ENCODE results near the gene TCEA2.

Gene TCEA2

GRCh38 chr20:64042054-64042781, 20.8 kb upstream of the TCEA2 start:
- Histone ChIP-seq H3K27me3 (replicated peaks) (peaks cover 28% of the 10 kb centered on the region), H3K4me3 (ENCODE audit: low read depth, low read length) (no peak overlapping the region), H3K27ac (no peak overlapping the region), H3K36me3 (replicated peaks) (no peaks in the 10 kb centered on the region)
- DNase-seq, result no peak
- no peak for TF ChIP-seq CTCF (IDR thresholded peaks at IDR 0.05; ENCODE audit: low read depth, low read length, missing control alignments)
- in situ Hi-C loops (cut with HindIII; ENCODE audit: low pct_ligation_motif_present, low sequenced_read_pairs), result no loop called here

DNA sequence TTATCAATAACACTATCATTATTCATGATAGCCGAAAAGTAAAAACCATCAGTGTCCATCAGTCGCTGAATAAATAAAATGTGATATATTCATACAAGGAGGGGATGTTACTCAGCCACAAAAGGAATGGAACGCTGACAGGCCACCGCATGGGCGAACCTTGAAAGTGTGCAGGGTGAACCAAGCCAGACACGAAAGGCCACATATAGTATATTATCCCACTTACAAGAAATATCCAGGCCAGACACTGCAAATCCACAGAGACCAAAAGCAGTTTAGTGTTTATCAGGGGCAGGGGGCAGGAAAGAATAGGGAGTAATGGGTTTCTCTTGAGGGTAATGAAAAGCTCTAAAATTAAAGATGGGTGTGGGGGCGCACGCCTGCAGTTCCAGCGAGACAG, 19.2 kb upstream of the TCEA2 start:
- Histone ChIP-seq H3K36me3 (replicated peaks) (no peaks in the 10 kb centered on the region), H3K27me3 (replicated peaks) (peaks cover 39% of the 10 kb centered on the region), H3K27ac (no peak overlapping the region), H3K4me3 (ENCODE audit: low read depth, low read length) (no peak overlapping the region)
- in situ Hi-C loops (cut with HindIII; ENCODE audit: low pct_ligation_motif_present, low sequenced_read_pairs), result no loop called here
- DNase-seq, result no peak
- no peak for TF ChIP-seq CTCF (IDR thresholded peaks at IDR 0.05; ENCODE audit: low read depth, low read length, missing control alignments)

GRCh38 chr20:64044484-64045247, 18.3 kb upstream of the TCEA2 start:
- in situ Hi-C loops (cut with HindIII; ENCODE audit: low pct_ligation_motif_present, low sequenced_read_pairs), result no loop called here
- TF ChIP-seq CTCF (IDR thresholded peaks at IDR 0.05; ENCODE audit: low read depth, low read length, missing control alignments), result no peak
- Histone ChIP-seq H3K36me3 (replicated peaks) (no peaks in the 10 kb centered on the region), H3K27me3 (replicated peaks) (peaks cover 39% of the 10 kb centered on the region), H3K4me3 (ENCODE audit: low read depth, low read length) (no peak overlapping the region), H3K27ac (no peak overlapping the region)
- DNase-seq, result no peak

- H3K27me3 ChIP-seq (replicated peaks), result peaks cover 39% of the 10 kb centered on the region
- no peak overlapping the region for H3K27ac ChIP-seq
- H3K4me3 ChIP-seq (ENCODE audit: low read depth, low read length), result no peak overlapping the region
- TF ChIP-seq CTCF (IDR thresholded peaks at IDR 0.05; ENCODE audit: low read depth, low read length, missing control alignments), result no peak
- no peak for DNase-seq
- H3K36me3 ChIP-seq (replicated peaks), result no peaks in the 10 kb centered on the region
- in situ Hi-C loops (cut with HindIII; ENCODE audit: low pct_ligation_motif_present, low sequenced_read_pairs), result no loop called here
These were observed 17.5 kb upstream of the TCEA2 start for GRCh38 chr20:64045346-64046011.

GRCh38 chr20:64047046-64047389, 16.0 kb upstream of the TCEA2 start:
- Histone ChIP-seq H3K27me3 (replicated peaks) (peaks cover 25% of the 10 kb centered on the region), H3K4me3 (ENCODE audit: low read depth, low read length) (no peak overlapping the region), H3K27ac (no peak overlapping the region), H3K36me3 (replicated peaks) (no peaks in the 10 kb centered on the region)
- no peak for DNase-seq
- in situ Hi-C loops (cut with HindIII; ENCODE audit: low pct_ligation_motif_present, low sequenced_read_pairs), result no loop called here
- TF ChIP-seq CTCF (IDR thresholded peaks at IDR 0.05; ENCODE audit: low read depth, low read length, missing control alignments), result no peak

Measured in brain microvascular endothelial cell (primary cell).